ENCODE measurements around the gene RPS17.
A peak's percentile ranks its signal among the peaks of the same experiment; 100 is the strongest.

RPS17 gene

DNA sequence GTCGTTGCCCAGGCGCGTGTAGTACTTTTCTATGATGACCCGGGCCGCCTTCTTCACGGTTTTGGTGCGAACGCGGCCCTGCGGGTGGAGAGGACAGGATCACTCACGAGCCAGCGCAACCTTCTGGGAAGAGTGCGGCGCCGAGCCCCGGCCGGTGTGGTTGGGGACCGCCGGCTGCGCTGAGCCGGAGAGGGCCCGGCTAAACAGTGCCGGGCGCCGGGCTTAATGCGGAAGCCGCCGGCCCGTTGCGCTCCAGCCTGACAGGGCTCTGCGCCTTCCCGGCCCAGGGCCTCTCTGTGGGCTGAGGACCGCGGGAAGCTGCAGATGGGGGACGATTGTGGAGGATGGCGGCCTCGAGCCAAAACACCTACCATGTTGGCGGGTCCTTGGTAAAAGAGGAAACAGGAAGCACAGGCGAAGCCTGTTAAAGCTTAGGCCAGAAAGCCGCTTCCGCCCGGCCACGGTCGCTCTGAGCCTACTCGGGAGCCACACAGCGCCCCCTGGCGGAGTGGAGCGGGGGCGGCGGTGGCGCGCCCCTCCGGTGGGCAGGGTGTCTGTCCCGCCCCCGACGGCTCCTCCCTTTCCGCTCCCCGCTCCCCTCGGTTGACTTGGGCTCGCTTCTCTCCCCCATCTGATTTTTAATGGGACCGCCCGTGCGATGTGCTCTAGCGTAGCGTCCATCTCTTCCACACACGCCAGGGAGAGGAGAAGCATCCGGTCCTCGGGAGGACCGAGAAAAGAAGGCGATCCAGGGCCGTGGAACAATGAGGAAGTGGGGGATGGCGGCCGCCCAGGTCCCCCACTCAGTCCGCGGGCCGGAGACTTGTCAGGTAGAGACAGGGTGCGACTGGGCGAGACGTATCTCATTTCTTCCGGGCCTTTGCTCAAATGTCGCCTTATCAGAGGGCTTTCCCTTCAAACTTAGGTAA, at the start of gene RPS17:
Gene RPS17, minus strand, starts transcription at position 403 of the 929 bp plus-strand sequence. Its CDS starts 29 bp downstream, at position 374.
- H3K36me3 ChIP-seq (ENCODE audit: insufficient read depth, low read length) = peaks cover 40% of the 10 kb centered on the region
- H3K27ac ChIP-seq (ENCODE audit: low read depth, low read length) = peak within 1 kb of the TSS; percentile 87
- no peaks in the 10 kb centered on the region for H3K27me3 ChIP-seq (ENCODE audit: control insufficient read depth in 1 of 2, insufficient read depth in 2 of 2, low read length in 2 of 2)
- peak within 1 kb of the TSS; percentile 95 for H3K9ac ChIP-seq (ENCODE audit: low read length)
- H3K4me1 ChIP-seq (ENCODE audit: insufficient read depth, low read length) = peaks cover 11% of the 10 kb centered on the region
- no peaks in the 10 kb centered on the region for H3K9me3 ChIP-seq (ENCODE audit: low read length)
- H3K4me3 ChIP-seq (ENCODE audit: low read depth in 1 of 2, low read length in 2 of 2) = peak within 1 kb of the TSS; percentile 96 to 98

DNA sequence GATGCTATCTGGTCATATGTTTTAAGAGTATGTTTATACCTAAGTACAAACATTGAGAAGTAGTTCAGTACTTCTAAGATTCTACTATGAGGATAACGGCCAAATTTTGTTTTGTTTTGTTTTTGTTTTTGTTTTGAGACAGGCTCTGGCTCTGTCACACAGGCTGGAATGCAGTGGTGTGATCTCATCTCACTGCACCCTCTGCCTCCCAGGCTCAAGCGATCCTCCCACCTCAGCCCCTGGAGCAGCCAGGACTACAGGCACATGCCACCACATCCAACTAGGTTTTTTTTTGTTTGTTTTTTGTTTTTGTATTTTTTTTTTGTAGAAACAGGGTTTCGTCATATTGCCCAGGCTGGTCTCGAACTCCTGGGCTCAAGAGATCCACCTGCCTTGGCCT, 47.5 kb upstream of the RPS17 start:
- Histone ChIP-seq H3K4me1 (ENCODE audit: insufficient read depth, low read length) (no peaks in the 10 kb centered on the region), H3K4me3 (ENCODE audit: low read depth in 1 of 2, low read length in 2 of 2) (no peak overlapping the region), H3K9ac (ENCODE audit: low read length) (no peak overlapping the region), H3K36me3 (ENCODE audit: insufficient read depth, low read length) (no peaks in the 10 kb centered on the region), H3K9me3 (ENCODE audit: low read length) (no peaks in the 10 kb centered on the region), H3K27ac (ENCODE audit: low read depth, low read length) (no peak overlapping the region), H3K27me3 (ENCODE audit: control insufficient read depth in 1 of 2, insufficient read depth in 2 of 2, low read length in 2 of 2) (no peaks in the 10 kb centered on the region)

DNA sequence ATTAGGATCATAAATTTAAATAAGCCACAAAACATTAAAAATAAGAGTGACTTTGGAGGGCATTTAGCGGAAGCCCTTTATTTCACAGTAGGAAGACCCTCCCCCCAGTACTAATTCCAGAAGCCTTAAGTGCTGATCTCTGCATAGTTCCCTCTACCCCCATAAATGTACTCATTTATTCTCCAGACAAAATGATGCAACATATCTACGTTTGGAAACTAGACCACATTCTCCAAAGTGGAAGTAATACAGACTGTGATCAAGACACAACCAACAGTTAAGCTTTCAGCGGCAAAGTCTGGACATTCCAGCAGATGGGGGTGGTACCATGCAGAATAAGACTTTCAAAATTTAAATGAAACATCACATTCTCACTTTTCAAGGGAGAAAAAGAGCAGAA, 44.8 kb upstream of the RPS17 start:
- Histone ChIP-seq H3K9ac (ENCODE audit: low read length) (no peak overlapping the region), H3K27ac (ENCODE audit: low read depth, low read length) (no peak overlapping the region), H3K4me1 (ENCODE audit: insufficient read depth, low read length) (no peaks in the 10 kb centered on the region), H3K27me3 (ENCODE audit: control insufficient read depth in 1 of 2, insufficient read depth in 2 of 2, low read length in 2 of 2) (no peaks in the 10 kb centered on the region), H3K9me3 (ENCODE audit: low read length) (no peaks in the 10 kb centered on the region), H3K4me3 (ENCODE audit: low read depth in 1 of 2, low read length in 2 of 2) (no peak overlapping the region), H3K36me3 (ENCODE audit: insufficient read depth, low read length) (no peaks in the 10 kb centered on the region)

DNA sequence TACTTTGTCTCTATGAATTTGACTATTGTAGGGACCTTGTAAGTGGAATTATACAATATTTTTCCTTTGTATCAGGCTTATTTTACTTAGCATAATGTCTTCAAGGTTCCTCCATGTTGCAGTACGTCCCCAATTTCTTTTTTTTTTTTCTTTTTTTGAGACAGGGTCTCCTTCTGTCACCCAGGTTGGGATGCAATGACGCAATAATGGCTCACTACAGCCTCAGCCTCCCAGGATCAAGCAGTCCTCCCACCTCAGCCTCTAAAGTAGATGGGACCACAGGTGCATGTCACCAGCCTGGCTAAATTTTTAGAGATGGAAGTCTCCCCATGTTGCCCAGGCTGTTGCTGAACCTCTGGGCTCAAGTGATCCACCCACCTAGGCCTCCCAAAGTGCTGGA, 40.5 kb upstream of the RPS17 start:
- no peaks in the 10 kb centered on the region for H3K36me3 ChIP-seq (ENCODE audit: insufficient read depth, low read length)
- H3K27me3 ChIP-seq (ENCODE audit: control insufficient read depth in 1 of 2, insufficient read depth in 2 of 2, low read length in 2 of 2) = no peaks in the 10 kb centered on the region
- H3K9ac ChIP-seq (ENCODE audit: low read length) = no peak overlapping the region
- H3K27ac ChIP-seq (ENCODE audit: low read depth, low read length) = no peak overlapping the region
- H3K4me3 ChIP-seq (ENCODE audit: low read depth in 1 of 2, low read length in 2 of 2) = no peak overlapping the region
- no peaks in the 10 kb centered on the region for H3K9me3 ChIP-seq (ENCODE audit: low read length)
- H3K4me1 ChIP-seq (ENCODE audit: insufficient read depth, low read length) = no peaks in the 10 kb centered on the region

DNA sequence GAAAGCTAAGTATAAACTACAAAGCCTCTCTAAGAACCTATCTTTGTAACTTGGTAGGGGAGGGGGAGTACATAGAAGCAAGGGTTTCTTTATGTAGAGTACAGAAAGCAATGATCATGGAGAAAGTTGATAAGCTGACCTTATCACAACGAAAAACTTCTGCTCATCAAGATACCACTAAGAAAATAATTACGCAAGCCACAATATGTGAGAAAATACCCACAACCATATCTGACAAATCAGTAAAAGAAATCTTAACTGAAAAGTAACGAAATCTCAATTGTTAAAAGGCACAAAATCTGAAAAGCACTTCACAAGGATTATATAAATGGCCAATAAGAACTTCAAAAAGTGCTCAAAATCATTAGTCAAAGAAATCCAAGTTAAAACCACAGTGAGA, 35.1 kb upstream of the RPS17 start:
- Histone ChIP-seq H3K9ac (ENCODE audit: low read length) (no peak overlapping the region), H3K36me3 (ENCODE audit: insufficient read depth, low read length) (no peaks in the 10 kb centered on the region), H3K9me3 (ENCODE audit: low read length) (no peaks in the 10 kb centered on the region), H3K4me1 (ENCODE audit: insufficient read depth, low read length) (peaks cover 21% of the 10 kb centered on the region), H3K4me3 (ENCODE audit: low read depth in 1 of 2, low read length in 2 of 2) (no peak overlapping the region), H3K27me3 (ENCODE audit: control insufficient read depth in 1 of 2, insufficient read depth in 2 of 2, low read length in 2 of 2) (no peaks in the 10 kb centered on the region), H3K27ac (ENCODE audit: low read depth, low read length) (no peak overlapping the region)

DNA sequence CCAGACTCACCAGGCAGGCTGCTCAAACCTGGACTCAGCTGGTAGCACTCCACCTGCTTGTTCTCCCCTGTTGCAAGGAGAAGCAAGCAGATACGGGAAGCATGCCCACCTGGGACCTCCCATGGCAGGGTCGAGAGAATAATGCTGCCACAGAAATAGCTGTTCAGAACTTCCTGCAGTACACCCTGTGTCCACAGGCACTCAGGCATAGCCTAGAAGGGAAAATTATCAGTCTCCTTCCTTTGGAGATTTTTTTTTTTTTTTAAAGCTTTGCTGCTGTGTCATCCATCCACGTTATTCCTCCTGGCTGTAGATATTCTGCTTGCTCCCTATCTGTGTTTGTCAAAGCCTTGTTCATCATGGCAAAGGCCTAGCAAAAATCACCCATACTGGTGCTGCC, 32.7 kb upstream of the RPS17 start:
- Histone ChIP-seq H3K9me3 (ENCODE audit: low read length) (no peaks in the 10 kb centered on the region), H3K4me3 (ENCODE audit: low read depth in 1 of 2, low read length in 2 of 2) (no peak overlapping the region), H3K27ac (ENCODE audit: low read depth, low read length) (no peak overlapping the region), H3K36me3 (ENCODE audit: insufficient read depth, low read length) (no peaks in the 10 kb centered on the region), H3K9ac (ENCODE audit: low read length) (no peak overlapping the region), H3K4me1 (ENCODE audit: insufficient read depth, low read length) (peaks cover 21% of the 10 kb centered on the region), H3K27me3 (ENCODE audit: control insufficient read depth in 1 of 2, insufficient read depth in 2 of 2, low read length in 2 of 2) (no peaks in the 10 kb centered on the region)

DNA sequence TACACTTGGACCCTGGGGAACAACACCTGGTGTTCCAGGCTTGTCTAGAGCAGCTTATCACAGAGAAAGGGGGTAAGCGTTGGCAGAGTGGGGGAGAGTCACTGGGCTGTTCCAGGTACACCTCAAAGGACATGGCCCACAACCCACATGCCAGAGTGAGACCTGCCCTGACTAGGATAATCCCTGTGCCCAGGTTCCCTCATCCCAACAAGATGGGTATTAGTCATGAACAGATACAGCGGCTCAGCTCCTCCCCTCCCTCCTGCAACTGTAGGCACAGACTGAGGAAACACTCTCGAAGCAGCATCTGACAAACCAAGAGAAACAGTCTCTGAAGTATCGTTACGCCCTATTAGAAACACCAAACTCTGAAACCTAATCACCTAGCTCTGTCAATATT, 32.1 kb upstream of the RPS17 start:
- peak overlapping the region; percentile 66 for H3K27ac ChIP-seq (ENCODE audit: low read depth, low read length)
- H3K36me3 ChIP-seq (ENCODE audit: insufficient read depth, low read length) = peaks cover 4% of the 10 kb centered on the region
- H3K9ac ChIP-seq (ENCODE audit: low read length) = peak overlapping the region; percentile 49
- no peaks in the 10 kb centered on the region for H3K27me3 ChIP-seq (ENCODE audit: control insufficient read depth in 1 of 2, insufficient read depth in 2 of 2, low read length in 2 of 2)
- peak overlapping the region; percentile 39 to 58 for H3K4me3 ChIP-seq (ENCODE audit: low read depth in 1 of 2, low read length in 2 of 2)
- H3K9me3 ChIP-seq (ENCODE audit: low read length) = no peaks in the 10 kb centered on the region
- H3K4me1 ChIP-seq (ENCODE audit: insufficient read depth, low read length) = peaks cover 21% of the 10 kb centered on the region

DNA sequence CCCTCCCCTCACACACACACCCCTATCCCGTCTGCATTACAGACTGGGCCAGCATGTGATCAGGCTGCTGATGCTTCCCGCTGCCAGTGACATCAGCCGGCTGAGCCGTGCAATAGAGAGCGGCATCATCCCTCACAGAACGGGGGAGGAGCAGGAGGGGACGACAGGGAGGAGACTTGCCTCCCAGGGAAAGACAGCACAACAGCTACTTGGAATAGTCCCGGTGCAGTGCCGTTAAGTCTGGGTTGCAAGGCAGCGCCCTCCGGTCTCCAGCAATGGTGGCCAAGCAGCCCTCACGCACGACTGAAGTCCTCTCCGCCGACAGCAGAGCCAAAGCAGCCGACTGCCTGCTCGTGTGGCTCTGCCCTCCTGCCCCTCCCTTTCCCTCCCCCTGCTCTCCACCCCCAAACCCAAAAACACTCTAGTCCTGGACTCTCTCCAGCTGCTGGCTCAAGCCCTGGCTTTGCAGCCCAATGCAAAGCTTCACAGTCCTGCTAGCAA, 31.5 kb upstream of the RPS17 start:
- Histone ChIP-seq H3K4me3 (ENCODE audit: low read depth in 1 of 2, low read length in 2 of 2) (peak overlapping the region; percentile 39 to 58), H3K27me3 (ENCODE audit: control insufficient read depth in 1 of 2, insufficient read depth in 2 of 2, low read length in 2 of 2) (no peaks in the 10 kb centered on the region), H3K4me1 (ENCODE audit: insufficient read depth, low read length) (peaks cover 21% of the 10 kb centered on the region), H3K27ac (ENCODE audit: low read depth, low read length) (peak overlapping the region; percentile 66), H3K9me3 (ENCODE audit: low read length) (no peaks in the 10 kb centered on the region), H3K36me3 (ENCODE audit: insufficient read depth, low read length) (peaks cover 9% of the 10 kb centered on the region), H3K9ac (ENCODE audit: low read length) (peak overlapping the region; percentile 49)

DNA sequence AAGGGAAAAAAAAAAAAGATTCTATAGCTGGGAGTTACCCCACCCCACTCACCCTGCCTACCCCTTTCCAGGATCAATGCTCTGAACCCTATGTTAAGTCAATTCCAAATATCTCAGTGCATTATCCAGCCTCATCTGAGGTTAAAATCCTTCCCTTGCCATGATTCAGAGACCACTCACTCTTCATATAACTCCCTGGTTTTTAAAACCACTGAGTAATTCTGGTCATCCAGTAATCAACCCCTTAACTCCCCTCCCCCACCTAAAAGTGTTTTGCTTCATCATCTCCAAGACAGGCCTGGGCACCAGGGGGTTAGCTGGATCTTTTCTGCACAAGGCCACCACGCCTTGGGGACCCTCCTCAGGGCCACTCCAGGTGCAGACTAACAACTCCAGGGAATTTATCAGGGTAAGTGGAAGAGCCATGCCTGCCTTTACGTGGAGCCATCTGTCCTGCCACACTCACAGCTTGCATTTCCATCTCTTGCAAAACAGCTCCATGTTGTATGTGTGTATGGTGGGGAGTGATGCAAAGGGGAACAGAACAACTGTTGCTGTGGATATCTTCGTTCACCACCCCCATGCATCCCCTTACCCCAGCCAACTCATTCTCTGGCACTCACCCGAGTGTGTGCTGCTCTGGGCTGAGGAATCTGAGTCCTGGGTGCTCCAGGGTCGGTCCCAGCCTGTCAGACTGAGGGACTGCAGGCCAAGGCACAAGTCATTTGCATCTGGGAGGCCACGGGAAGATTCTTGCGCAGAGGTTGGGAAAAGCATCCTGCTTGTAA, 30.7 kb upstream of the RPS17 start:
- peaks cover 21% of the 10 kb centered on the region for H3K4me1 ChIP-seq (ENCODE audit: insufficient read depth, low read length)
- H3K4me3 ChIP-seq (ENCODE audit: low read depth in 1 of 2, low read length in 2 of 2) = peak overlapping the region; percentile 39 to 58
- H3K27me3 ChIP-seq (ENCODE audit: control insufficient read depth in 1 of 2, insufficient read depth in 2 of 2, low read length in 2 of 2) = no peaks in the 10 kb centered on the region
- peaks cover 9% of the 10 kb centered on the region for H3K36me3 ChIP-seq (ENCODE audit: insufficient read depth, low read length)
- peak overlapping the region; percentile 61 for H3K27ac ChIP-seq (ENCODE audit: low read depth, low read length)
- H3K9ac ChIP-seq (ENCODE audit: low read length) = peak overlapping the region; percentile 49
- no peaks in the 10 kb centered on the region for H3K9me3 ChIP-seq (ENCODE audit: low read length)

DNA sequence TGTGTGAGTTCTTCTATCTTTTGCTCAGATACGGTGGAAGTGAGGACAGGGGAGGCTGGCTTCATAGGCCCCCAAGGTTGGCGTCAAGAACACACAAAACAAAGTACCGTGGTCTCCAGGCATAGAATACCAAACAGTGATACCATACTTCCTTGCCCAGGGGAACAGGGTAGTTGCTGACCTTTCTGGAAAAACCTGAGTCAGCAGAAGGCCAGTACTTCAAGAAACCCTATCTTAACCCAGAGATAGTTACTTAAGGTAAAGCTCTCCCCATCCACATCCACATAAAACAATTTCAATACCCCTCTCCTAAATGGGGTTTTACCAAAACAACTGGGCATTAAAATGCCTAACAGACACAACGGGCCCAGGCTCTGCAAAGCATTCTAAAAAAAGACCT, 29.6 kb upstream of the RPS17 start:
- Histone ChIP-seq H3K9me3 (ENCODE audit: low read length) (no peaks in the 10 kb centered on the region), H3K27ac (ENCODE audit: low read depth, low read length) (no peak overlapping the region), H3K4me3 (ENCODE audit: low read depth in 1 of 2, low read length in 2 of 2) (no peak overlapping the region), H3K4me1 (ENCODE audit: insufficient read depth, low read length) (peaks cover 21% of the 10 kb centered on the region), H3K36me3 (ENCODE audit: insufficient read depth, low read length) (peaks cover 14% of the 10 kb centered on the region), H3K9ac (ENCODE audit: low read length) (no peak overlapping the region), H3K27me3 (ENCODE audit: control insufficient read depth in 1 of 2, insufficient read depth in 2 of 2, low read length in 2 of 2) (no peaks in the 10 kb centered on the region)

DNA sequence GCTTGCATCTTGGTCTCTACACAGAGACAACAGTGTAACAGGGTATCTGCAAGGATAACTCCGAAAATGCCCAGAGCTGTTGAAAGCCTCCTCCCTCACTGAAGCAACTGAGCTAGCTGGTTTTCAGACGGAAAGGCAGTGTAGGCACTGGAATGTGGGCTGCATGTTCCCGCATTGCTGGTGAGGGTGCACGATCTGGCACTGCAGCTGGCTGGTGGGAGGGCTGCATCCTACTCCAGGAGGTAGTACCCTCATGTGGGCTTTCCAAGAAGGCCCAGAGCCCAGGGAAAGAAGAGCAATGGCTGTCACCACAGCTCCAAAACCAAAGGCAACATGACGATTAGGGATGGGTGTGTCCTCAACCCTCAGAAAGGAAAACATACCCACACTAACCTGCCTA, 28.7 kb upstream of the RPS17 start:
- H3K27ac ChIP-seq (ENCODE audit: low read depth, low read length) = no peak overlapping the region
- peaks cover 21% of the 10 kb centered on the region for H3K4me1 ChIP-seq (ENCODE audit: insufficient read depth, low read length)
- H3K9me3 ChIP-seq (ENCODE audit: low read length) = no peaks in the 10 kb centered on the region
- H3K9ac ChIP-seq (ENCODE audit: low read length) = no peak overlapping the region
- H3K27me3 ChIP-seq (ENCODE audit: control insufficient read depth in 1 of 2, insufficient read depth in 2 of 2, low read length in 2 of 2) = no peaks in the 10 kb centered on the region
- no peak overlapping the region for H3K4me3 ChIP-seq (ENCODE audit: low read depth in 1 of 2, low read length in 2 of 2)
- peaks cover 16% of the 10 kb centered on the region for H3K36me3 ChIP-seq (ENCODE audit: insufficient read depth, low read length)

All from muscle layer of colon (tissue), 2 donors.